NB4 (cell line): Measurements from ENCODE around the gene C22orf23.

Experiments used
- DNase-seq: peaks from one replicate; pipeline ENCODE4 v3.0.0; 2010; ENCODE audit warnings: low read depth
- H3K4me3 ChIP-seq: one replicate; pipeline ENCODE4 v1.5.1; 2011; ENCODE audit warnings: mild to moderate bottlenecking, low read depth, low read length, moderate library complexity
- MYC ChIP-seq: IDR thresholded peaks from 2 replicates; pipeline ENCODE4 v1.6.1; 2011; ENCODE audit warnings: low read depth, low read length
- POLR2A ChIP-seq: IDR thresholded peaks from 2 replicates; pipeline ENCODE4 v1.6.1; 2011; ENCODE audit warnings: mild to moderate bottlenecking; ENCODE audit not compliant: insufficient read length; ENCODE audit errors: extremely low read depth
- TF ChIP-seq, protein P1 (sequence below): IDR thresholded peaks from 2 replicates; pipeline ENCODE4 v1.6.1; 2011; ENCODE audit warnings: low read depth, low read length
- TF ChIP-seq, protein P2 (sequence below): IDR thresholded peaks from one replicate; pipeline ENCODE4 v1.5.1; 2012; ENCODE audit warnings: low read depth, low read length

The C22orf23 gene

DNA sequence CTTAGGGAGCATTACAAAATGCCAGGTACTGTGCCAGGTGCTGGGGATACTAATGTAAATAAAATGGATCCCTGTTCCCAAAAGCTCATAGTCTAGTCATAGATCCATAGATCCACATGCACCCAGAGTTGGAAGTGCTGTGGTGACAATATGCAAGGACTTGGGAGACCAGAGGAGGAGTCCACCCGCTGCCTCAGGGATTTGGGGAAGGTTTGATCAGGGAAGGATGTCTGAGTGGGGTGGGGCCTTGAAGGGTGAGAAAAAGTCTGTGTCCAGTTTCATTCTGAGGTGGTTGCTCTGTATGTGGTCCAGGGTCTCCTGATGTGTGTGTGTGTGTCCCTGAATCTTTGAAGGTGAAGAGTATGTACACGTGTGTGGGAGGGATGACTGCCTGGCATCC, 21.8 kb upstream of the C22orf23 start:
- TF ChIP-seq MYC = no peak
- TF ChIP-seq, protein P1, sequence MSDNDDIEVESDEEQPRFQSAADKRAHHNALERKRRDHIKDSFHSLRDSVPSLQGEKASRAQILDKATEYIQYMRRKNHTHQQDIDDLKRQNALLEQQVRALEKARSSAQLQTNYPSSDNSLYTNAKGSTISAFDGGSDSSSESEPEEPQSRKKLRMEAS = no peak
- no peak for DNase-seq
- no peak overlapping the region for H3K4me3 ChIP-seq

DNA sequence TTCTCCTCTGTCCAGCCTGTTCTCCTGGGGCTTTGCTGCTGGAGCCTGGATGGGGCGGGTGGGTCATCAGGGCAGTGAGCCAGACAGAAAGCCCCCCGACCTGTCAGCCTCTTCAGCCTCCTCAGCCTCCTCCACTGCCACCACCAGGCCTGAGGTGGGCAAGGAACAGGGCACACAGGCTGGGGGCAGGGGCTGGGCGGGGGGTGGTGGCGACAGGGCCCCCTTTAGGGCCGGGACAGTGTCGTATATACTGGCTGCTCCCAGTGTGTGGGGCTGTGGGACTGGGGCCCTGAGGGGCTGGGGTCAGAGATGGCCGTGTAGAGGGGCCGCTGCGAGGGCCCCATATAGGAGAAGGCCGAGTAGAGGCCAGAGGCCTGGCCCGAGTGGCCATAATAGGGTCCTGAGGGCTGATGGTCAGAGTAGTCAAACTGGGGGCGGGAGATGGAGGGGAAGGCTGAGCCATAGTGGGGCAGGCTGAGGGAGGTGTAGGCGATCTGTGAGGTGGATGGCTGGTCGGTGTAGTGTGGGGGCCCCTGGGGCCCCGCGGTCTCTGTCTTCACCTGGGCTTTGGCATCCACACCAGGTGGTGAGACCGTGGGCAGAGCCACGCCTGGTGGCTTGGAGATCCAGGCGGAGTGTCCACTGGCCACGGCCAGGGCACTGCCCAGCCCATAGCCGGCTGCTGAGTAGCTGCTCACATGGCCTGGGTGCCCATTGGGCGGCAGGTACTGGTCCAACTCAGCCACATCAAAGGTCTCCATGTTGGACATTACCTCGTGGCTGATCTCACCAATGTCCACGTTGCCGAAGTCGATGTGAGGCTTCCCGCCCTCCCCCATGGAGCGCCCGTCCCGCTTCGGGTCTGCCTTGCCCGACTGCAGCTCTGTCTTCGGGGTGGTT, 20.1 kb upstream of the C22orf23 start:
- H3K4me3 ChIP-seq = no peak overlapping the region
- TF ChIP-seq POLR2A (no peak), MYC (no peak)
- TF ChIP-seq, protein P2, sequence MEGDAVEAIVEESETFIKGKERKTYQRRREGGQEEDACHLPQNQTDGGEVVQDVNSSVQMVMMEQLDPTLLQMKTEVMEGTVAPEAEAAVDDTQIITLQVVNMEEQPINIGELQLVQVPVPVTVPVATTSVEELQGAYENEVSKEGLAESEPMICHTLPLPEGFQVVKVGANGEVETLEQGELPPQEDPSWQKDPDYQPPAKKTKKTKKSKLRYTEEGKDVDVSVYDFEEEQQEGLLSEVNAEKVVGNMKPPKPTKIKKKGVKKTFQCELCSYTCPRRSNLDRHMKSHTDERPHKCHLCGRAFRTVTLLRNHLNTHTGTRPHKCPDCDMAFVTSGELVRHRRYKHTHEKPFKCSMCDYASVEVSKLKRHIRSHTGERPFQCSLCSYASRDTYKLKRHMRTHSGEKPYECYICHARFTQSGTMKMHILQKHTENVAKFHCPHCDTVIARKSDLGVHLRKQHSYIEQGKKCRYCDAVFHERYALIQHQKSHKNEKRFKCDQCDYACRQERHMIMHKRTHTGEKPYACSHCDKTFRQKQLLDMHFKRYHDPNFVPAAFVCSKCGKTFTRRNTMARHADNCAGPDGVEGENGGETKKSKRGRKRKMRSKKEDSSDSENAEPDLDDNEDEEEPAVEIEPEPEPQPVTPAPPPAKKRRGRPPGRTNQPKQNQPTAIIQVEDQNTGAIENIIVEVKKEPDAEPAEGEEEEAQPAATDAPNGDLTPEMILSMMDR = no peak
- TF ChIP-seq, protein P1 = no peak
- no peak for DNase-seq

DNA sequence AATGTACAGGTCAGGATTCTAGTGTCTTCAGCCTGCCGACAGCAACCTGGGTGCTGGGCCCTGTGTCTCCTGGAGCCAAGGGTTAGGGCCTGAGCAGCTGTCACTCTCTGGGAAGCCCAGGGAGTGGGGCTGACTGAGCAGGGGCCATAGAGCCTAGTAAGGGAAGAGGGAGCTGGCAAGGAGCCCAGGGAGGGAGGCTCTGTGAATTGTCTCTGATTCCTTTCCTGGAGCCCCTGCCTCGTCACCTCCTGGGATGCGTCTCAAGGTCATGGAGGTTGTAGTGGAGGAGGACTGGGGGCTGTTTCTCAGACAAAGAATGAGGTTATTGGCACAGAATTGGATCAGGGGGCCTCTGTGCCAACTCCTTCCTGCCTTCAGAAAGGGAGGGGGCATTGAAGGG, 19.1 kb upstream of the C22orf23 start:
- TF ChIP-seq POLR2A (no peak), MYC (no peak)
- TF ChIP-seq, protein P2 = no peak
- TF ChIP-seq, protein P1 = no peak
- no peak overlapping the region for H3K4me3 ChIP-seq
- DNase-seq = no peak

DNA sequence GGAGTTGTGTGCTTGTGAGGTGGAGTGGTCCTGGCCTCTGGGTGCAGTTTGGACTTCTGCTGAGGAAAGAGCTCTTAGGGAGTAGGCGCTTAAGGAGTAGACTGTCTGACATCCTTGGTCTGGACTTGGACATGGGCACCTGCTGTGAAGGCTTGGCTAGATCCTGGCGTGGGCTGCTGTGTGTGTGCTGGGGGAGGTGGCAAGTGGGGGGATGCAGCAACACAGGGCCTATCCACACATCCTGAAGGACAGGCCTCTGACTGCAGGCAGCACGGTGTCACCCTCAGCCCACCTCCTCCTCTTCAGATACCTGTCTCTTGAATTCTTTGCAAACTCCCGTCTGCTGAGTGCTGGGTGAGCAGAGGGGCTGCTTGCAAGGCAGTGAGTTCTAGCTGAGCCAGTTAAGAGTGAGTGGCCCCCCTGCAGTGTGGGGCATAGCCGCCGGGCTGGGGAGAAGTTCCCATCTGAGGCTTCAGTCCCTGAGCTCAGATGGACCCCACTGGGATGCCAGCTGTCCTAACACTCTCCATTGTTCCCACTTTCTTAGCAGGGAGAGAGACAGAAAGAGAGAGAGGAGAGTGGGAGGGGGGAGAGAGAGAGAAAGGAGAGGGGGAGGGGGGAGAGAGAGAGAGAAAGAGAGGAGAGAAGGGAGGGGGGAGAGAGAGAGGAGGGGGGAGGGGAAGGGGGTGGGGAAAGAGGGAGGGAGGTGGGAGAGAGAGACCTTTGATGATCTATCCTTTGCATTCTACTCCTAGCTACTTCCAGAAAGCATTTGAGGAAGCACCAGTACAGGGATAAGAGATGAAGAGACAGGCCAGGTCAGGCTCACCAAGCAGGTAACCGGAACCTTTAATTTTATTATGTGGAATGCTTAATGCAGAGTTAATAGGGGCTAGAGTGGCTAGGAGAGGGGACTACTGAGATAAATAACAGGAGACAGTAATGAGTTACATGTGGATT, 18.4 kb upstream of the C22orf23 start:
- no peak for TF ChIP-seq MYC
- TF ChIP-seq, protein P2 = no peak
- TF ChIP-seq, protein P1 = no peak
- no peak for TF ChIP-seq POLR2A
- no peak overlapping the region for H3K4me3 ChIP-seq
- DNase-seq = no peak

DNA sequence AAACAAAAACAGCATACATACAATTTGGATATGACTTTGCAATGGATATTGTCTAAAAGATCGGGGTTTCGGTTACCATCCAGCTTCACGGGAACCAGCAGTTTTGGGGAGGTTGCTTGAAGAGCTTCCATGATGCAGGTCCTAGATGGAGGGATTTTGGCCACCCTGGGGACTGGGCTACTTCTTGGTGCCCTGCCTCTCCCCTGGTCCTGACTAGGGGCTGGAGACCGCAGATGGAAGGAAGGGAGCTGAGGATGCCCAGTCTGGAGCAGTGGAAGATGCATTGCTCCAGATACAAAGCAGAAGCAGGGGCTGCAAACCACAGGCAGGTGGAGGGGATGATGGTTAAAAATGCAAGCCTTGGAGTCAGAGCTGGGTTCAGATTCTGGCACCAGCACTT, 17.5 kb upstream of the C22orf23 start:
- TF ChIP-seq MYC = no peak
- no peak for TF ChIP-seq POLR2A
- TF ChIP-seq, protein P2 = no peak
- TF ChIP-seq, protein P1 = no peak
- DNase-seq = no peak
- H3K4me3 ChIP-seq = no peak overlapping the region
